HEK293 (cell line): ENCODE data around the gene CCDC85C.

Experiments
- CTCF ChIA-PET: fragments of 350-600 bp; formaldehyde crosslinking; extraction: SDS; loops from one replicate; lab custom pipeline; 2021; ENCODE audit warnings: antibody characterized with exemption; lab: Yijun Ruan, JAX
- POLR2A ChIA-PET: fragments of 300-600 bp; formaldehyde crosslinking; extraction: SDS; loops from one replicate; lab custom pipeline; 2020; ENCODE audit warnings: antibody characterized with exemption, inconsistent platforms; lab: Yijun Ruan, JAX
- H3K27ac ChIP-seq: fragments of 200-500 bp; sonication (Bioruptor generic); 2 replicates; pipeline ENCODE4 v1.5.1; 2014; ENCODE audit warnings: low read depth, low read length, control low read depth, inconsistent platforms; ENCODE audit errors: extremely low read depth
- H3K36me3 ChIP-seq, 2 experiments: fragments of 200-500 bp in 1 of 2; sonication (Bioruptor generic) in 1 of 2; 1 replicate in 1 of 2; 2 replicates in 1 of 2; pipeline ENCODE4 v1.5.1; 2014 to 2017; ENCODE audit warnings: inconsistent platforms in 2 of 2, low read length in 2 of 2; ENCODE audit not compliant: control insufficient read depth in 2 of 2, insufficient read depth in 1 of 2
- H3K4me1 ChIP-seq: fragments of 200-500 bp; sonication (Bioruptor generic); 2 replicates; pipeline ENCODE4 v1.5.1; 2014; ENCODE audit warnings: mild to moderate bottlenecking, low read length, inconsistent platforms; ENCODE audit not compliant: control insufficient read depth, insufficient read depth
- H3K4me3 ChIP-seq: 2 replicates; pipeline ENCODE4 v1.5.1; 2011; ENCODE audit warnings: low read depth, mild to moderate bottlenecking, control low read depth, low read length, moderate library complexity
- H3K9me3 ChIP-seq: fragments of 200-500 bp; sonication (Bioruptor generic); 2 replicates; pipeline ENCODE4 v1.5.1; 2014; ENCODE audit warnings: low read depth, low read length, inconsistent platforms; ENCODE audit not compliant: control insufficient read depth, insufficient read depth
- FEZF1 ChIP-seq: fragments of 450-650 bp; formaldehyde crosslinking; IDR thresholded peaks from 2 replicates; pipeline ENCODE4 v1.5.1; 2016; ENCODE audit warnings: missing biosample characterization, missing genetic modification characterization
- HOXA7 ChIP-seq: sonication (generic); formaldehyde crosslinking; IDR thresholded peaks from 2 replicates; pipeline ENCODE4 v1.8.1; 2022; ENCODE audit warnings: missing genetic modification reagents, borderline replicate concordance
- KLF16 ChIP-seq: fragments of 450-650 bp; formaldehyde crosslinking; IDR thresholded peaks from 2 replicates; pipeline ENCODE4 v1.5.1; 2017; ENCODE audit warnings: missing biosample characterization, missing genetic modification characterization
- RBAK ChIP-seq: fragments of 450-650 bp; formaldehyde crosslinking; IDR thresholded peaks from 2 replicates; pipeline ENCODE4 v1.5.1; 2016; ENCODE audit warnings: missing biosample characterization, missing genetic modification characterization
- SCRT2 ChIP-seq: fragments of 450-650 bp; formaldehyde crosslinking; IDR thresholded peaks from 2 replicates; pipeline ENCODE4 v1.5.1; 2016; ENCODE audit warnings: missing biosample characterization, missing genetic modification characterization
- TRIM28 ChIP-seq: IDR thresholded peaks from 2 replicates; pipeline ENCODE4 v1.6.1; 2011; ENCODE audit warnings: low read length, control low read depth, borderline replicate concordance
- ZBTB7A ChIP-seq: fragments of 450-650 bp; formaldehyde crosslinking; IDR thresholded peaks from 2 replicates; pipeline ENCODE4 v1.5.1; 2016; ENCODE audit warnings: low read depth, missing biosample characterization, missing genetic modification characterization
- ZNF155 ChIP-seq: fragments of 450-650 bp; formaldehyde crosslinking; IDR thresholded peaks from 2 replicates; pipeline ENCODE4 v1.5.1; 2016; ENCODE audit warnings: missing biosample characterization, missing genetic modification characterization
- ZNF239 ChIP-seq: fragments of 450-650 bp; formaldehyde crosslinking; IDR thresholded peaks from 2 replicates; pipeline ENCODE4 v1.5.1; 2016; ENCODE audit warnings: missing biosample characterization, missing genetic modification characterization
- ZNF350 ChIP-seq: fragments of 450-650 bp; formaldehyde crosslinking; IDR thresholded peaks from 2 replicates; pipeline ENCODE4 v1.5.0; 2017; ENCODE audit warnings: missing biosample characterization, mild to moderate bottlenecking, missing genetic modification characterization
- ZNF394 ChIP-seq: fragments of 450-650 bp; formaldehyde crosslinking; IDR thresholded peaks from 2 replicates; pipeline ENCODE4 v1.5.1; 2016; ENCODE audit warnings: missing biosample characterization, missing genetic modification characterization, mild to moderate bottlenecking, moderate library complexity, borderline replicate concordance
- ZNF416 ChIP-seq: fragments of 450-650 bp; formaldehyde crosslinking; IDR thresholded peaks from 2 replicates; pipeline ENCODE4 v1.5.1; 2016; ENCODE audit warnings: missing biosample characterization, missing genetic modification characterization
- ZNF530 ChIP-seq: fragments of 450-650 bp; formaldehyde crosslinking; IDR thresholded peaks from 2 replicates; pipeline ENCODE4 v1.5.1; 2016; ENCODE audit warnings: low read depth, missing biosample characterization, missing genetic modification characterization
- ZNF629 ChIP-seq: fragments of 450-650 bp; formaldehyde crosslinking; IDR thresholded peaks from 2 replicates; pipeline ENCODE4 v1.5.1; 2017; ENCODE audit warnings: missing biosample characterization, missing genetic modification characterization
- ZNF701 ChIP-seq: fragments of 450-650 bp; formaldehyde crosslinking; IDR thresholded peaks from 2 replicates; pipeline ENCODE4 v1.5.1; 2016; ENCODE audit warnings: missing biosample characterization, missing genetic modification characterization
- ZNF747 ChIP-seq: fragments of 450-650 bp; formaldehyde crosslinking; IDR thresholded peaks from 2 replicates; pipeline ENCODE4 v1.5.1; 2016; ENCODE audit warnings: missing biosample characterization, missing genetic modification characterization
- ZXDB ChIP-seq: fragments of 450-650 bp; formaldehyde crosslinking; IDR thresholded peaks from 2 replicates; pipeline ENCODE4 v1.5.1; 2016; ENCODE audit warnings: missing biosample characterization, missing genetic modification characterization
- TF ChIP-seq, protein P1 (sequence below): fragments of 450-650 bp; formaldehyde crosslinking; IDR thresholded peaks from 2 replicates; pipeline ENCODE4 v1.5.1; 2017; ENCODE audit warnings: missing biosample characterization, mild to moderate bottlenecking, missing genetic modification characterization, moderate library complexity
- TF ChIP-seq, protein P2 (sequence below): fragments of 450-650 bp; formaldehyde crosslinking; IDR thresholded peaks from 2 replicates; pipeline ENCODE4 v1.5.1; 2016; ENCODE audit warnings: missing biosample characterization, missing genetic modification characterization
- TF ChIP-seq, protein P3 (sequence below): fragments of 450-650 bp; formaldehyde crosslinking; optimal IDR thresholded peaks from 2 replicates; pipeline ENCODE3; 2016; ENCODE audit warnings: missing biosample characterization, mild to moderate bottlenecking, missing genetic modification characterization
- TF ChIP-seq, protein P4 (sequence below): fragments of 450-650 bp; formaldehyde crosslinking; IDR thresholded peaks from 2 replicates; pipeline ENCODE4 v1.5.1; 2016; ENCODE audit warnings: missing biosample characterization, missing genetic modification characterization

CCDC85C gene

DNA sequence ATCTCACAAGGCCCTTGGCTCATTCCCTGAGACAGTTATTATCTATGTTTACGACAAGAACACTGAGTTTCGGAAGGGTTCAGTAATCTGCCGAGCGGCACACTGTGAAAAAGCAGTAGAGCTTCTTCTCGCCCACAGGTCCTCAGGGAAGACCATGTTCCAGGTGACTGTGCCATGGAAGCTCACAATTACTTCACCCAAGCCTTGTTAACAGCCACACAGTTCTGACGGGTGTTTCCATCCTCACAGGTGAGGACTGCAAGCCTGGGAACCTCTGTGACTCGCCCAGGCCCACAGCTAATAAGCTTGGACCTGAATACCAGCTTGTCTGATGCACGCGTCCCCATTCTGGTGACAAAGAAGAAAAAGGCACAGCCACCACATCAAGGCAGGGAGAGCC is 138.7 kb downstream of the CCDC85C start:
- no peak overlapping the region for H3K4me3 ChIP-seq
- TF ChIP-seq, protein P1, sequence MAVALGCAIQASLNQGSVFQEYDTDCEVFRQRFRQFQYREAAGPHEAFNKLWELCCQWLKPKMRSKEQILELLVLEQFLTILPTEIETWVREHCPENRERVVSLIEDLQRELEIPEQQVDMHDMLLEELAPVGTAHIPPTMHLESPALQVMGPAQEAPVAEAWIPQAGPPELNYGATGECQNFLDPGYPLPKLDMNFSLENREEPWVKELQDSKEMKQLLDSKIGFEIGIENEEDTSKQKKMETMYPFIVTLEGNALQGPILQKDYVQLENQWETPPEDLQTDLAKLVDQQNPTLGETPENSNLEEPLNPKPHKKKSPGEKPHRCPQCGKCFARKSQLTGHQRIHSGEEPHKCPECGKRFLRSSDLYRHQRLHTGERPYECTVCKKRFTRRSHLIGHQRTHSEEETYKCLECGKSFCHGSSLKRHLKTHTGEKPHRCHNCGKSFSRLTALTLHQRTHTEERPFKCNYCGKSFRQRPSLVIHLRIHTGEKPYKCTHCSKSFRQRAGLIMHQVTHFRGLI (tag by site-specific recombination): no peak
- no peak for TF ChIP-seq ZNF530 (tag by site-specific recombination)
- TF ChIP-seq ZNF701 (tag by site-specific recombination): no peak
- TF ChIP-seq, protein P2, sequence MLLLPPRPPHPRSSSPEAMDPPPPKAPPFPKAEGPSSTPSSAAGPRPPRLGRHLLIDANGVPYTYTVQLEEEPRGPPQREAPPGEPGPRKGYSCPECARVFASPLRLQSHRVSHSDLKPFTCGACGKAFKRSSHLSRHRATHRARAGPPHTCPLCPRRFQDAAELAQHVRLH (tag by site-specific recombination): no peak
- TF ChIP-seq ZNF394 (tag by site-specific recombination): no peak
- H3K27ac ChIP-seq: no peak overlapping the region
- peaks cover 16% of the 10 kb centered on the region for H3K4me1 ChIP-seq
- POLR2A ChIA-PET: interaction anchor here (0.8 kb wide), 1 partner anchor 16 kb away, joined by 3 read pairs; the partner anchor contains the start of genes CCNK and SETD3
- peaks cover 0 to 21% of the 10 kb centered on the region in 2 experiments; a peak in 1 of 3 replicates for H3K36me3 ChIP-seq
- H3K9me3 ChIP-seq: no peaks in the 10 kb centered on the region
- CTCF ChIA-PET: no interaction called here

DNA sequence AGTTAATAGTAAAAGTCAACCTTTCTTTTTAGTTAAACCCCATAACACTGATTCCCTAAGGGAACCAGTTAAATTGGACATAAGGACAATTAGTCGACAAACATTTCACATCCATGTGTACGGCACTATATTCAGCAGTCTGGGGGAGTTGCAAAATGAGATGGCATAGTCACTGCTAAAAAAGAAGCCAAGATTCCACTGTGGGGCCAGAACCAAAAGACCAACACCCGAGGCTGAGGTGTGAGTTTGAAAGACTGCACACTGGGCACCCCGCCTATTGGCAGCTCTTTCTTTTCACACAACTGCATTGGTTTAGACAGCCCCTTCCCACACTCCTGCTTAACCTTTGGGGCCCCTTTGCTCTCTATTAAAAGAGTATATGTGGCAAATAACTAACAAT is 140.0 kb downstream of the CCDC85C start:
- Histone ChIP-seq H3K27ac (no peak overlapping the region), H3K4me3 (no peak overlapping the region), H3K4me1 (peaks cover 8% of the 10 kb centered on the region), H3K36me3 (peaks cover 4 to 30% of the 10 kb centered on the region in 2 experiments; a peak in 2 of 3 replicates), H3K9me3 (no peaks in the 10 kb centered on the region)
- TF ChIP-seq TRIM28 (no peak), SCRT2 (tag by site-specific recombination) (no peak), KLF16 (tag by site-specific recombination) (no peak), ZNF416 (no peak), ZXDB (tag by site-specific recombination) (no peak), HOXA7 (CRISPR knock-in tag) (no peak), RBAK (tag by site-specific recombination) (no peak), ZNF350 (no peak), ZNF629 (tag by site-specific recombination) (no peak), ZNF747 (no peak), ZNF239 (tag by site-specific recombination) (no peak)
- TF ChIP-seq, protein P3, sequence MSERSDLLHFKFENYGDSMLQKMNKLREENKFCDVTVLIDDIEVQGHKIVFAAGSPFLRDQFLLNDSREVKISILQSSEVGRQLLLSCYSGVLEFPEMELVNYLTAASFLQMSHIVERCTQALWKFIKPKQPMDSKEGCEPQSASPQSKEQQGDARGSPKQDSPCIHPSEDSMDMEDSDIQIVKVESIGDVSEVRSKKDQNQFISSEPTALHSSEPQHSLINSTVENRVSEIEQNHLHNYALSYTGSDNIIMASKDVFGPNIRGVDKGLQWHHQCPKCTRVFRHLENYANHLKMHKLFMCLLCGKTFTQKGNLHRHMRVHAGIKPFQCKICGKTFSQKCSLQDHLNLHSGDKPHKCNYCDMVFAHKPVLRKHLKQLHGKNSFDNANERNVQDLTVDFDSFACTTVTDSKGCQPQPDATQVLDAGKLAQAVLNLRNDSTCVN (tag by site-specific recombination): no peak
- TF ChIP-seq, protein P4, sequence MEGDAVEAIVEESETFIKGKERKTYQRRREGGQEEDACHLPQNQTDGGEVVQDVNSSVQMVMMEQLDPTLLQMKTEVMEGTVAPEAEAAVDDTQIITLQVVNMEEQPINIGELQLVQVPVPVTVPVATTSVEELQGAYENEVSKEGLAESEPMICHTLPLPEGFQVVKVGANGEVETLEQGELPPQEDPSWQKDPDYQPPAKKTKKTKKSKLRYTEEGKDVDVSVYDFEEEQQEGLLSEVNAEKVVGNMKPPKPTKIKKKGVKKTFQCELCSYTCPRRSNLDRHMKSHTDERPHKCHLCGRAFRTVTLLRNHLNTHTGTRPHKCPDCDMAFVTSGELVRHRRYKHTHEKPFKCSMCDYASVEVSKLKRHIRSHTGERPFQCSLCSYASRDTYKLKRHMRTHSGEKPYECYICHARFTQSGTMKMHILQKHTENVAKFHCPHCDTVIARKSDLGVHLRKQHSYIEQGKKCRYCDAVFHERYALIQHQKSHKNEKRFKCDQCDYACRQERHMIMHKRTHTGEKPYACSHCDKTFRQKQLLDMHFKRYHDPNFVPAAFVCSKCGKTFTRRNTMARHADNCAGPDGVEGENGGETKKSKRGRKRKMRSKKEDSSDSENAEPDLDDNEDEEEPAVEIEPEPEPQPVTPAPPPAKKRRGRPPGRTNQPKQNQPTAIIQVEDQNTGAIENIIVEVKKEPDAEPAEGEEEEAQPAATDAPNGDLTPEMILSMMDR (tag by site-specific recombination): no peak
- ChIA-PET POLR2A (no interaction called here), CTCF (interaction anchor here (1.5 kb wide), 1 partner anchor 8 kb away, joined by 6 read pairs; no protein-coding TSS in a partner anchor)

DNA sequence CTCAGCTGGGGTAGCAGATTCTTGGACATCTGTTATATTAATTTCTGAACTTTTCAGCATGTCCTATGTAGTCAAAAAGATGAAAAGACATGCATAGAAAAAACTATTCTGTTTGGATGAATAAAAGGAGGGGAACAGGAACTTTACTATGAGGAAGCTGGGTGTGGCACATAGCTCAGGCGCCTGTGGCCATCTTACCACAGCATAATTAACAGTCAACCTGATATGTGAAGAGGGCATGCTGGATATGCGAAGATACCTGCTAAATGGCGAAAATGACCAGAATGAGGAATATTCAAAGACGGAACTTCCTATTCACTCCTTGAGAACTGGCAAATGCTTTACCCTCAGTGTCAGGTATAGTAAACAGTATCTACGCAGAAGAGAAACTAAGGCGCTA is 141.8 kb downstream of the CCDC85C start:
- H3K9me3 ChIP-seq: no peaks in the 10 kb centered on the region
- H3K4me3 ChIP-seq: no peak overlapping the region
- CTCF ChIA-PET: interaction anchor here (1.2 to 1.7 kb wide), 2 partner anchors 13 to 73 kb away, joined by 3 to 6 read pairs; no protein-coding TSS in a partner anchor
- TF ChIP-seq ZNF239 (tag by site-specific recombination) (no peak), ZBTB7A (tag by site-specific recombination) (no peak), ZNF155 (tag by site-specific recombination) (no peak), FEZF1 (tag by site-specific recombination) (no peak)
- POLR2A ChIA-PET: no interaction called here
- no peak overlapping the region for H3K27ac ChIP-seq
- peaks cover 2% of the 10 kb centered on the region; the same call in 1 of the 2 replicates for H3K4me1 ChIP-seq
- peaks cover 7 to 42% of the 10 kb centered on the region in 2 experiments for H3K36me3 ChIP-seq
